IMR-90 (cell line): ENCODE measurements around the gene YES1. TPM values are rescaled to one million over a fixed set of nuclear protein-coding genes. Genes with fewer than 3 reads are reported as not detected.

ENCODE experiments used
- ATAC-seq: fragments of 200-7000 bp; cut with Tn5 transposase; 2 replicates; pipeline ENCODE4 v1.9.1; 2020; ENCODE audit warnings: low read depth, mild to moderate bottlenecking, moderate library complexity
- BruUV-seq: library from RNA; stranded (reverse); fragments of 400-500 nt; replicated peaks from 2 replicates; lab custom pipeline; 2021; lab: Mats Ljungman, UMichigan
- CTCF ChIA-PET: fragments of 300-600 bp; formaldehyde crosslinking; extraction: SDS; loops from one replicate; lab custom pipeline; 2021; ENCODE audit warnings: antibody characterized with exemption; lab: Yijun Ruan, JAX
- POLR2A ChIA-PET: fragments of 300-600 bp; sonication (Branson Sonifier 250); formaldehyde crosslinking; loops from one replicate; lab custom pipeline; 2022; ENCODE audit warnings: antibody characterized with exemption; ENCODE audit not compliant: unreplicated experiment; lab: Charles Lee
- DNase-seq: peaks from one replicate; pipeline ENCODE4 v3.0.0; 2013
- H2AFZ ChIP-seq: replicated peaks from 2 replicates; pipeline ENCODE3; 2013; ENCODE audit warnings: low read length, mild to moderate bottlenecking; ENCODE audit not compliant: poor library complexity
- H2AK5ac ChIP-seq: 2 replicates; pipeline ENCODE4 v1.6.1; 2013; ENCODE audit warnings: low read depth, low read length, inconsistent platforms
- H2AK9ac ChIP-seq: replicated peaks from 2 replicates; pipeline ENCODE3; 2013; ENCODE audit warnings: mild to moderate bottlenecking, low read depth, low read length, moderate library complexity; ENCODE audit not compliant: poor library complexity
- H2BK120ac ChIP-seq: 2 replicates; pipeline ENCODE4 v1.6.1; 2013; ENCODE audit warnings: low read depth, low read length, inconsistent platforms
- H2BK15ac ChIP-seq: 3 replicates; pipeline ENCODE4 v1.6.1; 2013; ENCODE audit warnings: low read depth, low read length, inconsistent platforms
- H2BK20ac ChIP-seq: 2 replicates; pipeline ENCODE4 v1.6.1; 2013; ENCODE audit warnings: low read depth, mild to moderate bottlenecking, inconsistent platforms, low read length, moderate library complexity
- H2BK5ac ChIP-seq: 2 replicates; pipeline ENCODE4 v1.6.1; 2013; ENCODE audit warnings: mild to moderate bottlenecking, low read depth, low read length, inconsistent platforms; ENCODE audit not compliant: poor library complexity, severe bottlenecking
- H3K14ac ChIP-seq: replicated peaks from 2 replicates; pipeline ENCODE4 v1.6.1; 2013; ENCODE audit warnings: low read depth, low read length, inconsistent platforms
- H3K18ac ChIP-seq: 2 replicates; pipeline ENCODE4 v1.6.1; 2013; ENCODE audit warnings: low read depth, low read length, control low read depth
- H3K23ac ChIP-seq: 2 replicates; pipeline ENCODE4 v1.6.1; 2013; ENCODE audit warnings: low read depth, low read length, inconsistent platforms
- H3K27ac ChIP-seq: 2 replicates; pipeline ENCODE4 v1.5.1; 2013; ENCODE audit warnings: mild to moderate bottlenecking, control low read depth, low read length; ENCODE audit not compliant: insufficient read depth
- H3K27me3 ChIP-seq: 2 replicates; pipeline ENCODE4 v1.6.1; 2013; ENCODE audit warnings: low read length; ENCODE audit not compliant: control insufficient read depth, insufficient read depth
- H3K36me3 ChIP-seq: 2 replicates; pipeline ENCODE4 v1.6.1; 2013; ENCODE audit warnings: low read length, mixed read lengths; ENCODE audit not compliant: control insufficient read depth, insufficient read depth
- H3K4ac ChIP-seq: 2 replicates; pipeline ENCODE4 v1.6.1; 2013; ENCODE audit warnings: low read depth, low read length, inconsistent platforms
- H3K4me1 ChIP-seq: 2 replicates; pipeline ENCODE4 v1.6.1; 2013; ENCODE audit warnings: low read length, mixed read lengths; ENCODE audit not compliant: control insufficient read depth, insufficient read depth
- H3K4me2 ChIP-seq: 2 replicates; pipeline ENCODE4 v1.6.1; 2013; ENCODE audit warnings: low read depth, mild to moderate bottlenecking, control low read depth, low read length, moderate library complexity
- H3K4me3 ChIP-seq: 2 replicates; pipeline ENCODE4 v1.5.1; 2013; ENCODE audit warnings: low read depth, mild to moderate bottlenecking, control low read depth, low read length, moderate library complexity; ENCODE audit not compliant: insufficient read depth
- H3K56ac ChIP-seq: 2 replicates; pipeline ENCODE4 v1.6.1; 2013; ENCODE audit warnings: low read length, inconsistent platforms; ENCODE audit not compliant: insufficient read depth; ENCODE audit errors: extremely low read depth
- H3K79me1 ChIP-seq, 2 experiments: 2 replicates each; pipeline ENCODE4 v1.6.1; 2013; ENCODE audit warnings: low read length in 2 of 2, inconsistent platforms in 1 of 2, low read depth in 1 of 2
- H3K9ac ChIP-seq: 2 replicates; pipeline ENCODE4 v1.6.1; 2013; ENCODE audit warnings: low read depth, low read length, control low read depth
- H3K9me1 ChIP-seq: 2 replicates; pipeline ENCODE4 v1.6.1; 2013; ENCODE audit warnings: low read length, inconsistent platforms; ENCODE audit not compliant: insufficient read depth
- H3K9me3 ChIP-seq: 2 replicates; pipeline ENCODE4 v1.6.1; 2013; ENCODE audit warnings: low read length; ENCODE audit not compliant: control insufficient read depth, insufficient read depth
- H4K20me1 ChIP-seq: 2 replicates; pipeline ENCODE4 v1.6.1; 2013; ENCODE audit warnings: low read length, inconsistent platforms; ENCODE audit not compliant: insufficient read depth
- H4K5ac ChIP-seq: 2 replicates; pipeline ENCODE4 v1.6.1; 2013; ENCODE audit warnings: mild to moderate bottlenecking, low read depth, low read length, control low read depth
- H4K8ac ChIP-seq, 2 experiments: 2 replicates each; pipeline ENCODE4 v1.6.1; 2013; ENCODE audit warnings: low read depth in 2 of 2, low read length in 2 of 2, control low read depth in 1 of 2, inconsistent platforms in 1 of 2
- H4K91ac ChIP-seq: 2 replicates; pipeline ENCODE4 v1.6.1; 2013; ENCODE audit warnings: low read depth, low read length, inconsistent platforms; ENCODE audit not compliant: insufficient read depth
- BHLHE40 ChIP-seq: fragments of 150-350 bp; IDR thresholded peaks from 2 replicates; pipeline ENCODE4 v1.6.1; 2016; ENCODE audit warnings: mild to moderate bottlenecking, low read depth, low read length
- POLR2A ChIP-seq: IDR thresholded peaks from 2 replicates; pipeline ENCODE4 v1.6.1; 2012; ENCODE audit warnings: mild to moderate bottlenecking, low read depth, low read length
- WGBS, 2 experiments: methylation state at CpG; one replicate each; pipeline versions ENCODE4 v1.1.5 to v1.1.7; 2013; ENCODE audit warnings: missing lambda C conversion rate in 2 of 2; ENCODE audit not compliant: insufficient read length in 1 of 2; ENCODE audit errors: extremely low coverage in 2 of 2; 5-methylcytosine and 5-hydroxymethylcytosine counted together
- dilution Hi-C: fragments of 300-500 bp; cut with HindIII; formaldehyde crosslinking; loops from one replicate; pipeline ENCODE4 v1.14.3; 2018; ENCODE audit warnings: low sequenced_read_pairs; ENCODE audit not compliant: unreplicated experiment
- in situ Hi-C: fragments of 300-500 bp; cut with MboI; formaldehyde crosslinking; loops from 3 replicates; pipeline ENCODE4 v1.14.3; 2019; ENCODE audit warnings: low sequenced_read_pairs, inconsistent platforms, mixed read lengths
- intact Hi-C: fragments of 100-400 bp; cut with micrococcal nuclease; formaldehyde crosslinking; loops from 2 replicates; pipeline ENCODE4 v1.10.0; 2022
- polyA plus RNA-seq, 3 experiments: library from polyadenylated mRNA; depleted of rRNA; stranded (reverse); fragments of >200 nt; gene quantifications; 2 replicates each; pipeline ENCODE4 v1.2.3, GENCODE V29; 2012; ENCODE audit warnings: low replicate concordance in 1 of 3
- total RNA-seq: library from RNA; depleted of rRNA; stranded (reverse); fragments of >200 nt; gene quantifications from 2 replicates; pipeline ENCODE4 v1.2.3, GENCODE V29; 2012

Gene YES1
- total and polyA plus RNA-seq, 2 of the 4 experiments (the other 2 are of a cell fraction), result 16.7 to 62.0 TPM

- Histone ChIP-seq H4K20me1 (no peaks in the 10 kb centered on the region), H3K4me2 (no peak overlapping the region), H3K4ac (no peak overlapping the region), H4K5ac (no peak overlapping the region), H3K4me1 (0 out of 2 replicates have a peak, but pooled peaks cover 2% of the 10 kb centered on the region), H4K91ac (no peak overlapping the region), H2BK120ac (no peak overlapping the region), H2BK15ac (no peak overlapping the region), H3K79me1 (no peaks in the 10 kb centered on the region), H2AK5ac (no peak overlapping the region), H3K14ac (no peak overlapping the region), H3K56ac (no peak overlapping the region), H3K18ac (no peak overlapping the region), H3K9ac (no peak overlapping the region), H4K8ac (no peak overlapping the region), H3K36me3 (no peaks in the 10 kb centered on the region), H2BK20ac (no peak overlapping the region), H2BK5ac (no peak overlapping the region), H3K4me3 (no peak overlapping the region), H3K27me3 (peaks cover 3% of the 10 kb centered on the region), H3K23ac (no peak overlapping the region), H3K9me1 (no peaks in the 10 kb centered on the region), H3K9me3 (no peaks in the 10 kb centered on the region), H3K27ac (no peak overlapping the region), H2AFZ (no peak overlapping the region), H2AK9ac (no peak overlapping the region)
- POLR2A ChIA-PET, result no interaction called here
- DNase-seq (no peak), ATAC-seq (no peak)
- WGBS, 2 experiments, result no CpG with 5 or more reads among the region's 1 CpG
- dilution Hi-C loops, result no loop called here
- intact Hi-C loops, result no loop called here
- TF ChIP-seq POLR2A (no peak), BHLHE40 (no peak)
- in situ Hi-C loops, result no loop called here
- CTCF ChIA-PET, result interaction anchor here (0.9 to 1.7 kb wide), 8 partner anchors 8 to 223 kb away, joined by 3 to 23 read pairs (median 8); no protein-coding TSS in a partner anchor
- no TSS peak for BruUV-seq
These were observed 28.0 kb upstream of the YES1 start for GRCh38 chr18:840023-840408.
